ENCODE data around the gene FAM168A. TPM values are rescaled to one million over a fixed set of nuclear protein-coding genes. Genes with fewer than 3 reads are reported as not detected.

The FAM168A gene
- total RNA-seq, 1 donor from 2014 or later = 19.3 TPM

- no peak overlapping the region for H3K27ac ChIP-seq
- no peak overlapping the region for H3K9ac ChIP-seq
- H3K36me3 ChIP-seq = no peaks in the 10 kb centered on the region
- H3K4me1 Mint-ChIP-seq = no peaks in the 10 kb centered on the region
- H3K4me2 ChIP-seq = no peak overlapping the region
- H3K27ac Mint-ChIP-seq = no peak overlapping the region
- no peak overlapping the region for H3K4me3 ChIP-seq
- H3K36me3 Mint-ChIP-seq = peaks cover 3% of the 10 kb centered on the region
- H3K9me3 Mint-ChIP-seq = no peaks in the 10 kb centered on the region
- no peak for TF ChIP-seq CTCF (IDR thresholded peaks at IDR 0.05)
- peaks cover 6% of the 10 kb centered on the region for H3F3A ChIP-seq (ENCODE audit: low read depth)
- no peaks in the 10 kb centered on the region for H3K9me3 ChIP-seq (ENCODE audit: low read depth)
- no peaks in the 10 kb centered on the region for H3K27me3 Mint-ChIP-seq (ENCODE audit: insufficient read depth, low read depth)
- no peak overlapping the region for H3K4me3 Mint-ChIP-seq
- DNase-seq (ENCODE audit: low spot score) = no peak
- peaks cover 9% of the 10 kb centered on the region for H3K4me1 ChIP-seq
- no peaks in the 10 kb centered on the region for H3K27me3 ChIP-seq
- H4K20me1 ChIP-seq (ENCODE audit: low read depth) = peaks cover 29% of the 10 kb centered on the region
- peaks cover 14% of the 10 kb centered on the region for H3K79me2 ChIP-seq (ENCODE audit: low read depth)
- H2AFZ ChIP-seq (replicated peaks) = no peak overlapping the region
Measured at GRCh38 chr11:73469401-73469800, 128.5 kb downstream of the FAM168A start.

GRCh38 chr11:73468590-73469161 lies 129.2 kb downstream of the FAM168A start:
- Mint-ChIP-seq H3K9me3 (no peaks in the 10 kb centered on the region), H3K4me1 (no peaks in the 10 kb centered on the region), H3K36me3 (peaks cover 3% of the 10 kb centered on the region), H3K27me3 (ENCODE audit: insufficient read depth, low read depth) (no peaks in the 10 kb centered on the region), H3K27ac (no peak overlapping the region), H3K4me3 (no peak overlapping the region)
- no peak overlapping the region for H3K9ac ChIP-seq
- no peak overlapping the region for H2AFZ ChIP-seq (replicated peaks)
- H3F3A ChIP-seq (ENCODE audit: low read depth) = peaks cover 6% of the 10 kb centered on the region
- H3K4me1 ChIP-seq = peaks cover 9% of the 10 kb centered on the region
- H3K4me3 ChIP-seq = no peak overlapping the region
- H3K27me3 ChIP-seq = no peaks in the 10 kb centered on the region
- no peak overlapping the region for H3K4me2 ChIP-seq
- H3K27ac ChIP-seq = no peak overlapping the region
- peaks cover 9% of the 10 kb centered on the region for H3K79me2 ChIP-seq (ENCODE audit: low read depth)
- no peaks in the 10 kb centered on the region for H3K9me3 ChIP-seq (ENCODE audit: low read depth)
- H3K36me3 ChIP-seq = no peaks in the 10 kb centered on the region
- TF ChIP-seq CTCF (IDR thresholded peaks at IDR 0.05) = no peak
- no peak for TF ChIP-seq EZH2phosphoT487 (IDR thresholded peaks at IDR 0.05)
- no peak for TF ChIP-seq EZH2 (IDR thresholded peaks at IDR 0.05)
- DNase-seq (ENCODE audit: low spot score) = no peak
- H4K20me1 ChIP-seq (ENCODE audit: low read depth) = peaks cover 29% of the 10 kb centered on the region

GRCh38 chr11:73467505-73467904 lies 130.4 kb downstream of the FAM168A start:
- Histone ChIP-seq H3F3A (ENCODE audit: low read depth) (peaks cover 6% of the 10 kb centered on the region), H3K27me3 (no peaks in the 10 kb centered on the region), H3K4me2 (no peak overlapping the region), H3K27ac (no peak overlapping the region), H2AFZ (replicated peaks) (no peak overlapping the region), H4K20me1 (ENCODE audit: low read depth) (peaks cover 29% of the 10 kb centered on the region), H3K36me3 (no peaks in the 10 kb centered on the region), H3K9ac (no peak overlapping the region), H3K79me2 (ENCODE audit: low read depth) (peaks cover 4% of the 10 kb centered on the region), H3K9me3 (ENCODE audit: low read depth) (no peaks in the 10 kb centered on the region), H3K4me1 (peaks cover 9% of the 10 kb centered on the region), H3K4me3 (no peak overlapping the region)
- Mint-ChIP-seq H3K27ac (no peak overlapping the region), H3K9me3 (no peaks in the 10 kb centered on the region), H3K4me3 (no peak overlapping the region), H3K36me3 (peaks cover 3% of the 10 kb centered on the region), H3K4me1 (no peaks in the 10 kb centered on the region), H3K27me3 (ENCODE audit: insufficient read depth, low read depth) (no peaks in the 10 kb centered on the region)
- DNase-seq (ENCODE audit: low spot score) = peak; percentile 16
- no peak for TF ChIP-seq EZH2 (IDR thresholded peaks at IDR 0.05)

GRCh38 chr11:73466643-73467042 lies 131.3 kb downstream of the FAM168A start:
- peaks cover 9% of the 10 kb centered on the region for H3K4me1 ChIP-seq
- Mint-ChIP-seq H3K36me3 (peaks cover 4% of the 10 kb centered on the region), H3K27me3 (ENCODE audit: insufficient read depth, low read depth) (no peaks in the 10 kb centered on the region), H3K27ac (no peak overlapping the region), H3K4me1 (no peaks in the 10 kb centered on the region), H3K4me3 (no peak overlapping the region), H3K9me3 (no peaks in the 10 kb centered on the region)
- H3K27ac ChIP-seq = no peak overlapping the region
- H3K9ac ChIP-seq = no peak overlapping the region
- no peaks in the 10 kb centered on the region for H3K36me3 ChIP-seq
- no peak for DNase-seq (ENCODE audit: low spot score)
- no peak overlapping the region for H2AFZ ChIP-seq (replicated peaks)
- H3F3A ChIP-seq (ENCODE audit: low read depth) = peaks cover 6% of the 10 kb centered on the region
- no peaks in the 10 kb centered on the region for H3K9me3 ChIP-seq (ENCODE audit: low read depth)
- peaks cover 24% of the 10 kb centered on the region for H4K20me1 ChIP-seq (ENCODE audit: low read depth)
- no peak overlapping the region for H3K4me3 ChIP-seq
- H3K27me3 ChIP-seq = no peaks in the 10 kb centered on the region
- no peaks in the 10 kb centered on the region for H3K79me2 ChIP-seq (ENCODE audit: low read depth)
- H3K4me2 ChIP-seq = no peak overlapping the region
- TF ChIP-seq EZH2 (IDR thresholded peaks at IDR 0.05) = no peak
- peak; percentile 16 for TF ChIP-seq CTCF (IDR thresholded peaks at IDR 0.05)
- no peak for TF ChIP-seq EZH2phosphoT487 (IDR thresholded peaks at IDR 0.05)
